GM23338 (cell line): ENCODE results near the gene ATXN3. TPM values are rescaled to one million over a fixed set of nuclear protein-coding genes. Genes with fewer than 3 reads are reported as not detected.

Experiments used
- ATAC-seq: fragments of 200-7000 bp; cut with Tn5 transposase; 3 replicates; pipeline ENCODE4 v1.9.1; 2020
- DNase-seq: peaks from one replicate; pipeline ENCODE4 v3.0.0-alpha.2; 2015; ENCODE audit warnings: low spot score
- H2AFZ ChIP-seq: fragments of 200-600 bp; sonication (generic); 2 replicates; pipeline ENCODE4 v1.8.0; 2016; ENCODE audit warnings: antibody characterized with exemption, mild to moderate bottlenecking, moderate library complexity
- H3F3A ChIP-seq: fragments of 200-600 bp; sonication (generic); replicated peaks from 2 replicates; pipeline ENCODE4 v1.8.0; 2017; ENCODE audit warnings: antibody characterized with exemption, mixed run types, low read depth
- H3K27ac ChIP-seq: fragments of 200-600 bp; sonication (generic); 2 replicates; pipeline ENCODE4 v1.6.1; 2016; ENCODE audit warnings: low read depth
- H3K27me3 ChIP-seq: fragments of 200-600 bp; sonication (generic); 2 replicates; pipeline ENCODE4 v1.8.0; 2016; ENCODE audit warnings: mild to moderate bottlenecking, mixed run types, moderate library complexity; ENCODE audit not compliant: insufficient read depth
- H3K36me3 ChIP-seq: fragments of 200-600 bp; sonication (generic); 2 replicates; pipeline ENCODE4 v1.8.0; 2016; ENCODE audit warnings: mild to moderate bottlenecking; ENCODE audit not compliant: insufficient read depth
- H3K4me1 ChIP-seq: fragments of 200-600 bp; sonication (generic); 2 replicates; pipeline ENCODE4 v1.8.0; 2016; ENCODE audit warnings: mild to moderate bottlenecking, moderate library complexity; ENCODE audit not compliant: insufficient read depth
- H3K4me2 ChIP-seq: fragments of 200-600 bp; sonication (generic); 2 replicates; pipeline ENCODE4 v1.7.1; 2017; ENCODE audit warnings: mixed run types
- H3K4me3 ChIP-seq: fragments of 200-600 bp; sonication (generic); 2 replicates; pipeline ENCODE4 v1.6.1; 2016; ENCODE audit warnings: mixed run types
- H3K79me2 ChIP-seq: fragments of 200-600 bp; sonication (generic); replicated peaks from 2 replicates; pipeline ENCODE4 v1.8.0; 2017; ENCODE audit warnings: mild to moderate bottlenecking; ENCODE audit not compliant: insufficient read depth
- H3K9me2 ChIP-seq: fragments of 200-600 bp; sonication (generic); 2 replicates; pipeline ENCODE4 v1.8.0; 2017; ENCODE audit not compliant: insufficient read depth
- H4K20me1 ChIP-seq: fragments of 200-600 bp; sonication (generic); replicated peaks from 2 replicates; pipeline ENCODE4 v1.8.0; 2017; ENCODE audit warnings: mild to moderate bottlenecking; ENCODE audit not compliant: insufficient read depth
- H3K27ac Mint-ChIP-seq: 2 replicates; pipeline ENCODE4 v1.8.0; 2020; ENCODE audit warnings: inconsistent platforms, mild to moderate bottlenecking, moderate library complexity, mixed read lengths
- H3K27me3 Mint-ChIP-seq: 3 replicates; pipeline ENCODE4 v1.8.0; 2022; ENCODE audit warnings: low read depth, mild to moderate bottlenecking, moderate library complexity, mixed read lengths, inconsistent platforms; ENCODE audit not compliant: insufficient read depth, poor library complexity
- H3K36me3 Mint-ChIP-seq: 3 replicates; pipeline ENCODE4 v1.8.0; 2021; ENCODE audit warnings: low read depth, mild to moderate bottlenecking, inconsistent platforms, moderate library complexity, mixed read lengths
- H3K4me1 Mint-ChIP-seq: 3 replicates; pipeline ENCODE4 v1.8.0; 2020; ENCODE audit warnings: mild to moderate bottlenecking, inconsistent platforms, mixed read lengths
- H3K4me3 Mint-ChIP-seq: 3 replicates; pipeline ENCODE4 v1.8.0; 2021; ENCODE audit warnings: moderate library complexity, mild to moderate bottlenecking, inconsistent platforms, mixed read lengths
- H3K9me3 Mint-ChIP-seq: 3 replicates; pipeline ENCODE4 v1.8.0; 2020; ENCODE audit warnings: moderate library complexity, mild to moderate bottlenecking, inconsistent platforms, mixed read lengths
- CREB1 ChIP-seq: fragments of 250-450 bp; sonication (Bioruptor Pico); IDR thresholded peaks from 2 replicates; pipeline ENCODE4 v1.5.0; 2020; ENCODE audit warnings: low read depth, mild to moderate bottlenecking, moderate library complexity
- CTCF ChIP-seq, 2 experiments: fragments of 200-600 bp in 1 of 2; sonication (generic) in 1 of 2; conservative IDR thresholded peaks; 2 replicates each; pipeline versions ENCODE4 v1.5.1 to v1.6.1; 2016 to 2017; ENCODE audit warnings: antibody characterized with exemption in 2 of 2, low read depth in 2 of 2, mild to moderate bottlenecking in 2 of 2, moderate library complexity in 1 of 2
- ETS1 ChIP-seq: IDR thresholded peaks from 2 replicates; pipeline ENCODE4 v1.6.1; 2016; ENCODE audit warnings: antibody characterized with exemption
- EZH2 ChIP-seq: fragments of 200-600 bp; sonication (generic); IDR thresholded peaks from one replicate; pipeline ENCODE4 v1.8.0; 2017; ENCODE audit warnings: antibody characterized with exemption, mild to moderate bottlenecking, low read depth; ENCODE audit not compliant: unreplicated experiment
- EZH2phosphoT487 ChIP-seq: fragments of 200-600 bp; sonication (generic); IDR thresholded peaks from one replicate; pipeline ENCODE4 v1.8.1; 2018; ENCODE audit warnings: antibody characterized with exemption; ENCODE audit not compliant: unreplicated experiment
- JUNB ChIP-seq: IDR thresholded peaks from one replicate; pipeline ENCODE4 v1.6.1; 2016; ENCODE audit warnings: antibody characterized with exemption; ENCODE audit not compliant: unreplicated experiment
- NANOG ChIP-seq: IDR thresholded peaks from 2 replicates; pipeline ENCODE4 v1.6.1; 2016; ENCODE audit warnings: antibody characterized with exemption, borderline replicate concordance
- POLR2AphosphoS5 ChIP-seq: IDR thresholded peaks from 2 replicates; pipeline ENCODE4 v1.6.1; 2016; ENCODE audit warnings: antibody characterized with exemption, low read depth
- REST ChIP-seq: IDR thresholded peaks from one replicate; pipeline ENCODE4 v1.6.1; 2018; ENCODE audit warnings: antibody characterized with exemption; ENCODE audit not compliant: unreplicated experiment
- STAT1 ChIP-seq: IDR thresholded peaks from one replicate; pipeline ENCODE4 v1.6.1; 2016; ENCODE audit warnings: antibody characterized with exemption; ENCODE audit not compliant: unreplicated experiment
- ZNF114 ChIP-seq: fragments of 250-450 bp; sonication (Bioruptor Pico); IDR thresholded peaks from 2 replicates; pipeline ENCODE4 v1.5.0; 2020; ENCODE audit warnings: mild to moderate bottlenecking, moderate library complexity
- ZNF331 ChIP-seq: fragments of 250-450 bp; sonication (Bioruptor Pico); IDR thresholded peaks from 2 replicates; pipeline ENCODE4 v1.5.0; 2020; ENCODE audit warnings: low read depth, mild to moderate bottlenecking, moderate library complexity
- ZNF462 ChIP-seq: fragments of 250-450 bp; sonication (Bioruptor Pico); IDR thresholded peaks from 2 replicates; pipeline ENCODE4 v1.5.0; 2020; ENCODE audit warnings: mild to moderate bottlenecking, moderate library complexity
- polyA plus RNA-seq: library from polyadenylated mRNA; unstranded; fragments of >200 nt; fragmentation: Nextera tagmentation; extraction: Ambion mirVana; gene quantifications from 2 replicates; pipeline ENCODE4 v1.2.1, GENCODE V29; 2016
- total RNA-seq: library from RNA; depleted of rRNA; stranded (reverse); fragments of >200 nt; shearing (Covaris generic); gene quantifications from 2 replicates; pipeline ENCODE4 v1.2.3, GENCODE V29; 2014

Gene ATXN3
- total and polyA plus RNA-seq, 2 experiments from 2014 or later = 39.5 to 66.7 TPM

- H3K4me1 Mint-ChIP-seq = no peaks in the 10 kb centered on the region
- H3K27me3 Mint-ChIP-seq = no peaks in the 10 kb centered on the region
- H3K4me1 ChIP-seq = no peaks in the 10 kb centered on the region
- no peak overlapping the region for H2AFZ ChIP-seq
- H3K4me3 Mint-ChIP-seq = no peak overlapping the region
- H4K20me1 ChIP-seq = no peaks in the 10 kb centered on the region
- no peaks in the 10 kb centered on the region for H3K9me3 Mint-ChIP-seq
- peaks cover 3% of the 10 kb centered on the region; the same call in 1 of the 2 replicates for H3K36me3 ChIP-seq
- H3K27ac Mint-ChIP-seq = no peak overlapping the region
- no peak overlapping the region for H3K27ac ChIP-seq
- H3K9me2 ChIP-seq = no peaks in the 10 kb centered on the region
- no peak overlapping the region for H3K4me3 ChIP-seq
- no peaks in the 10 kb centered on the region for H3F3A ChIP-seq
- ATAC-seq (no peak), DNase-seq (no peak)
- H3K79me2 ChIP-seq = no peaks in the 10 kb centered on the region; the same call in 1 of the 2 replicates
- no peak overlapping the region for H3K4me2 ChIP-seq
- peaks cover 3% of the 10 kb centered on the region; the same call in 2 of the 3 replicates for H3K36me3 Mint-ChIP-seq
- no peaks in the 10 kb centered on the region for H3K27me3 ChIP-seq
- TF ChIP-seq ZNF114 (CRISPR knock-in tag) (no peak), ZNF462 (CRISPR knock-in tag) (no peak), ETS1 (no peak), POLR2AphosphoS5 (no peak), CTCF (conservative IDR thresholded peaks at IDR 0.05; ENCODE audit: low read depth in 2 of 2) (no peak), STAT1 (no peak), EZH2phosphoT487 (no peak), REST (no peak), ZNF331 (CRISPR knock-in tag) (no peak), JUNB (no peak), NANOG (no peak), CREB1 (CRISPR knock-in tag) (no peak), EZH2 (no peak)
Measured at GRCh38 chr14:92021523-92021922, 84.9 kb downstream of the ATXN3 start.
